Measurements from ENCODE around the gene B4GALT3.

The B4GALT3 gene

GRCh38 chr1:161161652-161162051 lies 15.7 kb downstream of the B4GALT3 start:
- no peak for DNase-seq

- DNase-seq, result no peak
These were observed 16.6 kb downstream of the B4GALT3 start for GRCh38 chr1:161160671-161161145.

- no peak for DNase-seq
These were observed 17.4 kb downstream of the B4GALT3 start for GRCh38 chr1:161159913-161160243.

GRCh38 chr1:161159087-161159912 lies 18.0 kb downstream of the B4GALT3 start, which contains the start of gene USP21:
TSS of gene USP21 (plus strand) at chr1:161159500. CDS start at chr1:161160641, 1,141 bp downstream.
- peak; percentile 85 for DNase-seq

GRCh38 chr1:161158316-161159010 lies 18.8 kb downstream of the B4GALT3 start:
- DNase-seq, result no peak

- no peak for DNase-seq
These were observed 19.4 kb downstream of the B4GALT3 start for GRCh38 chr1:161157867-161158266.

GRCh38 chr1:161153682-161154337 lies 23.5 kb downstream of the B4GALT3 start, which contains the start of gene UFC1:
TSS of gene UFC1 (plus strand) at chr1:161153978. CDS start at chr1:161153998, 20 bp downstream.
- DNase-seq, result peak; percentile 94

- no peak for DNase-seq
These were observed 24.1 kb downstream of the B4GALT3 start for GRCh38 chr1:161153176-161153575.

GRCh38 chr1:161145832-161146231 lies 31.5 kb downstream of the B4GALT3 start:
- no peak for DNase-seq

GRCh38 chr1:161140755-161141400 lies 36.4 kb downstream of the B4GALT3 start:
- DNase-seq, result no peak

- DNase-seq, result no peak
These were observed 37.5 kb downstream of the B4GALT3 start for GRCh38 chr1:161139766-161140165.

- no peak for DNase-seq
These were observed 38.9 kb downstream of the B4GALT3 start for GRCh38 chr1:161138431-161138830.

GRCh38 chr1:161137881-161138280 lies 39.4 kb downstream of the B4GALT3 start:
- DNase-seq, result no peak

GRCh38 chr1:161133220-161133740 lies 44.0 kb downstream of the B4GALT3 start:
- DNase-seq, result no peak

GRCh38 chr1:161132410-161133219 lies 44.7 kb downstream of the B4GALT3 start, which contains the start of gene DEDD:
TSS of gene DEDD (minus strand) at chr1:161132667. CDS start at chr1:161124462, 8,205 bp downstream.
- DNase-seq, result peak; percentile 90

- DNase-seq, result no peak
These were observed 45.5 kb downstream of the B4GALT3 start for GRCh38 chr1:161131523-161132409.

- DNase-seq, result no peak
These were observed 47.0 kb downstream of the B4GALT3 start for GRCh38 chr1:161130266-161130665.

GRCh38 chr1:161128591-161129420 lies 48.5 kb downstream of the B4GALT3 start:
- no peak for DNase-seq

- no peak for DNase-seq
These were observed 49.7 kb downstream of the B4GALT3 start for GRCh38 chr1:161127649-161128048.

GRCh38 chr1:161122967-161123366 lies 54.3 kb downstream of the B4GALT3 start:
- no peak for DNase-seq

Measured in NCI-H1048 (cell line).